K562 (cell line): ENCODE data around the gene PGM2. TPM values are rescaled to one million over a fixed set of nuclear protein-coding genes. Genes with fewer than 3 reads are reported as not detected.

Experiments used
- DPF2 ChIP-seq: fragments of 450-650 bp; IDR thresholded peaks from 2 replicates; pipeline ENCODE4 v1.6.1; 2016
- ETV1 ChIP-seq: fragments of 450-650 bp; conservative IDR thresholded peaks from 2 replicates; pipeline ENCODE4 v1.6.1; 2016; ENCODE audit warnings: missing genetic modification characterization, control low read depth, low read depth, missing compliant biosample characterization
- FOXP1 ChIP-seq: sonication (generic); formaldehyde crosslinking; IDR thresholded peaks from 2 replicates; pipeline ENCODE4 v1.8.0; 2022; ENCODE audit warnings: mild to moderate bottlenecking, missing genetic modification reagents
- GATA2 ChIP-seq: sonication (generic); formaldehyde crosslinking; IDR thresholded peaks from 2 replicates; pipeline ENCODE4 v1.4.0; 2020; ENCODE audit warnings: mild to moderate bottlenecking, missing genetic modification reagents
- HCFC1 ChIP-seq: IDR thresholded peaks from 2 replicates; pipeline ENCODE4 v1.6.1; 2012; ENCODE audit warnings: low read depth, low read length, improper control_type of control experiment
- HDAC1 ChIP-seq, 2 experiments: fragments of 450-650 bp; IDR thresholded peaks; 2 replicates each; pipeline ENCODE4 v1.6.1; 2016 to 2017; ENCODE audit warnings: inconsistent platforms in 1 of 2, mild to moderate bottlenecking in 1 of 2, moderate library complexity in 1 of 2
- KAT7 ChIP-seq: sonication (generic); formaldehyde crosslinking; IDR thresholded peaks from 2 replicates; pipeline ENCODE4 v1.8.0; 2022; ENCODE audit warnings: missing genetic modification reagents, mild to moderate bottlenecking, borderline replicate concordance
- KDM4B ChIP-seq, 2 experiments: fragments of 450-650 bp in 1 of 2; sonication (generic) in 1 of 2; IDR thresholded peaks; 2 replicates each; pipeline ENCODE4 v1.6.1; 2016 to 2017; ENCODE audit warnings: borderline replicate concordance in 2 of 2, antibody characterized with exemption in 1 of 2, low read depth in 1 of 2, mild to moderate bottlenecking in 1 of 2
- POLR2B ChIP-seq: fragments of 450-650 bp; IDR thresholded peaks from 2 replicates; pipeline ENCODE4 v1.6.1; 2018; ENCODE audit warnings: low read depth; ENCODE audit not compliant: partially characterized antibody
- RBFOX2 ChIP-seq: fragments of 200-400 bp; formaldehyde crosslinking; IDR thresholded peaks from 2 replicates; pipeline ENCODE4 v1.6.1; 2017; ENCODE audit warnings: low read depth, mild to moderate bottlenecking, low read length, moderate library complexity
- SOX6 ChIP-seq: fragments of 450-650 bp; IDR thresholded peaks from 2 replicates; pipeline ENCODE4 v1.6.1; 2014; ENCODE audit warnings: mild to moderate bottlenecking
- TAF1 ChIP-seq: IDR thresholded peaks from 2 replicates; pipeline ENCODE4 v1.6.1; 2011; ENCODE audit warnings: mild to moderate bottlenecking, low read length, moderate library complexity; ENCODE audit not compliant: insufficient read depth, control insufficient read depth, severe bottlenecking; ENCODE audit errors: extremely low read depth
- TCF3 ChIP-seq: sonication (generic); formaldehyde crosslinking; IDR thresholded peaks from 2 replicates; pipeline ENCODE4 v1.4.0; 2020; ENCODE audit warnings: mild to moderate bottlenecking, missing genetic modification reagents
- ZKSCAN3 ChIP-seq: fragments of 250-450 bp; sonication (Bioruptor Pico); IDR thresholded peaks from 2 replicates; pipeline ENCODE4 v1.4.0; 2020
- ZNF324 ChIP-seq: fragments of 250-450 bp; sonication (Bioruptor Pico); IDR thresholded peaks from 2 replicates; pipeline ENCODE4 v1.4.0; 2020; ENCODE audit warnings: mild to moderate bottlenecking
- ZSCAN32 ChIP-seq: fragments of 450-650 bp; formaldehyde crosslinking; IDR thresholded peaks from 2 replicates; pipeline ENCODE4 v1.4.0; 2020; ENCODE audit warnings: mild to moderate bottlenecking, moderate library complexity
- polyA plus RNA-seq, 8 experiments: library from polyadenylated mRNA; depleted of rRNA in 4 of 8; stranded (reverse) in 5 of 8; unstranded in 3 of 8; fragments of >200 nt; fragmentation: Nextera tagmentation in 2 of 8; fragmentation: Illumina TruSeq in 1 of 8; extraction: Ambion mirVana in 2 of 8; extraction: Trizol in 1 of 8; gene quantifications; 2 replicates each; pipeline versions ENCODE4 v1.2.1 to v1.2.3, GENCODE V29; 2011 to 2014; ENCODE audit warnings: inconsistent platforms in 1 of 8, missing spikeins in 1 of 8
- total RNA-seq, 7 experiments: library from RNA; depleted of rRNA in 6 of 7; stranded (reverse); fragments of >200 nt in 6 of 7; fragmentation: Illumina TruSeq in 2 of 7; extraction: Trizol in 2 of 7; gene quantifications; 2 replicates each; pipeline versions ENCODE4 v1.2.1 to v1.2.3, GENCODE V29; 2011 to 2021; ENCODE audit warnings: low replicate concordance in 1 of 7
- TF ChIP-seq, protein P1 (sequence below): sonication (generic); formaldehyde crosslinking; IDR thresholded peaks from 2 replicates; pipeline ENCODE4 v1.8.0; 2022; ENCODE audit warnings: mild to moderate bottlenecking, missing genetic modification reagents
- TF ChIP-seq, protein P2 (sequence below): fragments of 250-450 bp; sonication (Bioruptor Pico); IDR thresholded peaks from 2 replicates; pipeline ENCODE4 v1.4.0; 2020; ENCODE audit warnings: borderline replicate concordance

PGM2 gene
- total and polyA plus RNA-seq, 9 of the 15 experiments (the other 6 are each of a cell fraction or from before 2014, with no cell fraction given): 15.2 to 77.3 (median 51.4) TPM

DNA sequence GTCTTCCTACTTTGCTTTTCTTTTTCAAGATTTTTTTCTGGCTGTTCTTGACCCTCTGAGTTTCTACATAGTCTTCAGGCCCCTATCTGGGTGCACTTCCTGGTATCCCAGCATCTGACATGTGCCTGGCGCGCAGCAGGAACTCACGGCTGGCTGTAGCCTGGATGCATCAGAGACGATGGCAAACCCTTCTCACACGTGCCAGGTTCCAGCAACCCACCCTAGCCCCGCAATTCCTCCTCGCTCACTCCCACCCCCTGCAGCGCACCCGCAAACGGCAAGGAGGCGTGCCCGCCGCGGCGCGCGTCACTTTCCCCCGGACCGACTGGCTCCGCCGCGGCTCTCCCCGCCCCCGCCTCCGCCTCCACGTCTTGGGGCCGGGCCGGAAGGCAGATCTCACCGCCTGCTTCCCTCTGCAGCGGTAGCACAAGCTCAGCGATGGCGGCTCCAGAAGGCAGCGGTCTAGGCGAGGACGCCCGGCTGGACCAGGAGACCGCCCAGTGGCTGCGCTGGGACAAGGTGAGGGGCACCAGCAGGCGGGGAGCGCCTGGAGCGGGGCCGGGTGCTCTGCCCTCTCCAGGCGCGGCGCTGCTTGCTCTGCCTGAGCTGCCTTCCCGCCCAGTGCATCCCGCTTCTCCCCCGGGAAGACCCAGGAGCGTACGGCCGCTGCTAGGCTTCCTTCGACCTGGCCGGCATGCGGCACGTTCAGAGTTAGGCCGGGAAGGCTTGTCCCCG lies at the start of gene PGM2 (continued):
- TF ChIP-seq KAT7: no peak
- TF ChIP-seq ZKSCAN3 (CRISPR knock-in tag): no peak
- TF ChIP-seq HCFC1: peak; percentile 19; the same call in 1 of the 2 replicates
- TF ChIP-seq HDAC1 (IDR thresholded peaks at IDR 0.05): peak in 1 of 2 experiments; percentile 89; a peak in 2 of 4 replicates
- TF ChIP-seq RBFOX2: peak; percentile 98
- TF ChIP-seq GATA2 (CRISPR knock-in tag): no peak
- 0 out of 4 replicates have a peak, but pooled peaks of 1 of the 2 experiments have one; percentile 43 for TF ChIP-seq KDM4B (IDR thresholded peaks at IDR 0.05; ENCODE audit: borderline replicate concordance in 2 of 2, low read depth in 1 of 2)
- TF ChIP-seq TCF3: 0 out of 2 replicates have a peak, but pooled peaks have one; percentile 18
- TF ChIP-seq ETV1: peak; percentile 61
- peak; percentile 85 for TF ChIP-seq POLR2B
- TF ChIP-seq ZSCAN32: no peak
- TF ChIP-seq ZNF324 (CRISPR knock-in tag): no peak
- TF ChIP-seq DPF2: peak; percentile 42
- TF ChIP-seq TAF1: peak; percentile 87
- TF ChIP-seq, protein P1, sequence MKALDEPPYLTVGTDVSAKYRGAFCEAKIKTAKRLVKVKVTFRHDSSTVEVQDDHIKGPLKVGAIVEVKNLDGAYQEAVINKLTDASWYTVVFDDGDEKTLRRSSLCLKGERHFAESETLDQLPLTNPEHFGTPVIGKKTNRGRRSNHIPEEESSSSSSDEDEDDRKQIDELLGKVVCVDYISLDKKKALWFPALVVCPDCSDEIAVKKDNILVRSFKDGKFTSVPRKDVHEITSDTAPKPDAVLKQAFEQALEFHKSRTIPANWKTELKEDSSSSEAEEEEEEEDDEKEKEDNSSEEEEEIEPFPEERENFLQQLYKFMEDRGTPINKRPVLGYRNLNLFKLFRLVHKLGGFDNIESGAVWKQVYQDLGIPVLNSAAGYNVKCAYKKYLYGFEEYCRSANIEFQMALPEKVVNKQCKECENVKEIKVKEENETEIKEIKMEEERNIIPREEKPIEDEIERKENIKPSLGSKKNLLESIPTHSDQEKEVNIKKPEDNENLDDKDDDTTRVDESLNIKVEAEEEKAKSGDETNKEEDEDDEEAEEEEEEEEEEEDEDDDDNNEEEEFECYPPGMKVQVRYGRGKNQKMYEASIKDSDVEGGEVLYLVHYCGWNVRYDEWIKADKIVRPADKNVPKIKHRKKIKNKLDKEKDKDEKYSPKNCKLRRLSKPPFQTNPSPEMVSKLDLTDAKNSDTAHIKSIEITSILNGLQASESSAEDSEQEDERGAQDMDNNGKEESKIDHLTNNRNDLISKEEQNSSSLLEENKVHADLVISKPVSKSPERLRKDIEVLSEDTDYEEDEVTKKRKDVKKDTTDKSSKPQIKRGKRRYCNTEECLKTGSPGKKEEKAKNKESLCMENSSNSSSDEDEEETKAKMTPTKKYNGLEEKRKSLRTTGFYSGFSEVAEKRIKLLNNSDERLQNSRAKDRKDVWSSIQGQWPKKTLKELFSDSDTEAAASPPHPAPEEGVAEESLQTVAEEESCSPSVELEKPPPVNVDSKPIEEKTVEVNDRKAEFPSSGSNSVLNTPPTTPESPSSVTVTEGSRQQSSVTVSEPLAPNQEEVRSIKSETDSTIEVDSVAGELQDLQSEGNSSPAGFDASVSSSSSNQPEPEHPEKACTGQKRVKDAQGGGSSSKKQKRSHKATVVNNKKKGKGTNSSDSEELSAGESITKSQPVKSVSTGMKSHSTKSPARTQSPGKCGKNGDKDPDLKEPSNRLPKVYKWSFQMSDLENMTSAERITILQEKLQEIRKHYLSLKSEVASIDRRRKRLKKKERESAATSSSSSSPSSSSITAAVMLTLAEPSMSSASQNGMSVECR: peak; percentile 76; the same call in 1 of the 2 replicates
- TF ChIP-seq FOXP1 (CRISPR knock-in tag): peak; percentile 78; the same call in 1 of the 2 replicates
- TF ChIP-seq, protein P2, sequence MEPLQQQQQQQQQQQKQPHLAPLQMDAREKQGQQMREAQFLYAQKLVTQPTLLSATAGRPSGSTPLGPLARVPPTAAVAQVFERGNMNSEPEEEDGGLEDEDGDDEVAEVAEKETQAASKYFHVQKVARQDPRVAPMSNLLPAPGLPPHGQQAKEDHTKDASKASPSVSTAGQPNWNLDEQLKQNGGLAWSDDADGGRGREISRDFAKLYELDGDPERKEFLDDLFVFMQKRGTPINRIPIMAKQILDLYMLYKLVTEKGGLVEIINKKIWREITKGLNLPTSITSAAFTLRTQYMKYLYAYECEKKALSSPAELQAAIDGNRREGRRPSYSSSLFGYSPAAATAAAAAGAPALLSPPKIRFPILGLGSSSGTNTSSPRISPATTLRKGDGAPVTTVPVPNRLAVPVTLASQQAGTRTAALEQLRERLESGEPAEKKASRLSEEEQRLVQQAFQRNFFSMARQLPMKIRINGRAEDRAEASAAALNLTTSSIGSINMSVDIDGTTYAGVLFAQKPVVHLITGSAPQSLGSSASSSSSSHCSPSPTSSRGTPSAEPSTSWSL (CRISPR knock-in tag): no peak
- TF ChIP-seq SOX6: peak; percentile 44; the same call in 1 of the 2 replicates
